Measurements from ENCODE around the gene ALG14. TPM values are rescaled to one million over a fixed set of nuclear protein-coding genes. Genes with fewer than 3 reads are reported as not detected.

Gene ALG14
- total and polyA plus RNA-seq, 2 donors from 2014 or later: 8.6 to 11.3 TPM

- Histone ChIP-seq H3K4me1 (ENCODE audit: control insufficient read depth in 2 of 3, insufficient read depth in 2 of 3, low read depth in 1 of 3, low read length in 3 of 3) (peaks cover 0 to 4% (median 3%) of the 10 kb centered on the region in 3 donors), H3K9ac (ENCODE audit: low read length in 3 of 3) (no peak overlapping the region), H3K9me3 (ENCODE audit: control insufficient read depth in 2 of 3, insufficient read depth in 1 of 3, low read length in 3 of 3) (no peaks in the 10 kb centered on the region), H3K27me3 (ENCODE audit: control insufficient read depth, insufficient read depth, low read length) (no peaks in the 10 kb centered on the region), H3K4me3 (ENCODE audit: low read length in 3 of 3) (no peak overlapping the region), H3K27ac (ENCODE audit: low read depth in 2 of 2, low read length in 2 of 2) (no peak overlapping the region), H3K36me3 (ENCODE audit: control insufficient read depth in 2 of 3, insufficient read depth in 3 of 3, low read length in 3 of 3) (no peaks in the 10 kb centered on the region)
- no peak for TF ChIP-seq CTCF (IDR thresholded peaks at IDR 0.05; ENCODE audit: borderline replicate concordance, extremely low read depth, insufficient read depth)
- no peak for FAIRE-seq
- no peak for DNase-seq
- intact Hi-C loops (cut with DNase I): no loop called here
These were observed 26.4 kb downstream of the ALG14 start for GRCh38 chr1:95046359-95046758.

- H3K4me3 ChIP-seq (ENCODE audit: low read length in 3 of 3): no peak overlapping the region
- DNase-seq (peak; percentile 80 to 94 (median 90)), FAIRE-seq (peak; percentile 68)
- intact Hi-C loops (cut with DNase I): loop anchor here (5.0 kb wide), 1 partner anchor 186 kb away; no protein-coding TSS in a partner anchor
- TF ChIP-seq CTCF (IDR thresholded peaks at IDR 0.05; ENCODE audit: borderline replicate concordance, extremely low read depth, insufficient read depth): peak; percentile 100
- H3K9me3 ChIP-seq (ENCODE audit: control insufficient read depth in 2 of 3, insufficient read depth in 1 of 3, low read length in 3 of 3): no peaks in the 10 kb centered on the region
- peak overlapping the region in 1 of 2 donors; percentile 26 for H3K27ac ChIP-seq (ENCODE audit: low read depth in 2 of 2, low read length in 2 of 2)
- H3K4me1 ChIP-seq (ENCODE audit: control insufficient read depth in 2 of 3, insufficient read depth in 2 of 3, low read depth in 1 of 3, low read length in 3 of 3): peaks cover 0 to 5% (median 4%) of the 10 kb centered on the region in 3 donors
- no peak overlapping the region for H3K9ac ChIP-seq (ENCODE audit: low read length in 3 of 3)
- H3K27me3 ChIP-seq (ENCODE audit: control insufficient read depth, insufficient read depth, low read length): no peaks in the 10 kb centered on the region
- no peaks in the 10 kb centered on the region for H3K36me3 ChIP-seq (ENCODE audit: control insufficient read depth in 2 of 3, insufficient read depth in 3 of 3, low read length in 3 of 3)
These were observed 29.4 kb downstream of the ALG14 start for GRCh38 chr1:95043141-95043980.

- no peak for TF ChIP-seq CTCF (IDR thresholded peaks at IDR 0.05; ENCODE audit: borderline replicate concordance, extremely low read depth, insufficient read depth)
- DNase-seq (peak in 1 of 5 donors; percentile 62), FAIRE-seq (no peak)
- H3K4me3 ChIP-seq (ENCODE audit: low read length in 3 of 3): no peak overlapping the region
- H3K27ac ChIP-seq (ENCODE audit: low read depth in 2 of 2, low read length in 2 of 2): peak overlapping the region; percentile 40 to 84
- H3K4me1 ChIP-seq (ENCODE audit: control insufficient read depth in 2 of 3, insufficient read depth in 2 of 3, low read depth in 1 of 3, low read length in 3 of 3): peaks cover 0 to 5% (median 4%) of the 10 kb centered on the region in 3 donors
- intact Hi-C loops (cut with DNase I): loop anchor here (5.0 kb wide), 1 partner anchor 185 kb away; no protein-coding TSS in a partner anchor
- H3K36me3 ChIP-seq (ENCODE audit: control insufficient read depth in 2 of 3, insufficient read depth in 3 of 3, low read length in 3 of 3): no peaks in the 10 kb centered on the region
- no peaks in the 10 kb centered on the region for H3K27me3 ChIP-seq (ENCODE audit: control insufficient read depth, insufficient read depth, low read length)
- H3K9ac ChIP-seq (ENCODE audit: low read length in 3 of 3): no peak overlapping the region
- no peaks in the 10 kb centered on the region for H3K9me3 ChIP-seq (ENCODE audit: control insufficient read depth in 2 of 3, insufficient read depth in 1 of 3, low read length in 3 of 3)
These were observed 30.5 kb downstream of the ALG14 start for GRCh38 chr1:95042286-95042685.

Measured in kidney (tissue), 14 donors.